ENCODE results near the gene KIT. TPM values are rescaled to one million over a fixed set of nuclear protein-coding genes. Genes with fewer than 3 reads are reported as not detected.

The KIT gene
- total RNA-seq, 5 donors from 2014 or later (not counting 1 experiment from before 2014, with no cell fraction given) = 0.98 to 6.6 (median 3.6) TPM

- H3K27me3 Mint-ChIP-seq = no peaks in the 10 kb centered on the region
- H3K9me3 ChIP-seq = no peaks in the 10 kb centered on the region
- no peaks in the 10 kb centered on the region for H3K27me3 ChIP-seq (replicated peaks in 1 of 2; ENCODE audit: control insufficient read depth in 2 of 2, extremely low read depth in 1 of 2, insufficient read depth in 2 of 2, low read length in 1 of 2)
- peak overlapping the region; percentile 8 to 54 for H3K27ac Mint-ChIP-seq
- no peak overlapping the region for H3K4me3 Mint-ChIP-seq
- H3K36me3 ChIP-seq (ENCODE audit: control insufficient read depth in 2 of 2, extremely low read depth in 1 of 2, insufficient read depth in 1 of 2, low read length in 1 of 2) = no peaks in the 10 kb centered on the region
- peaks cover 5 to 7% (median 5%) of the 10 kb centered on the region in 3 donors for H3K4me1 Mint-ChIP-seq
- ChIA-PET POLR2A (no interaction called here), CTCF (no interaction called here)
- peak in 1 of 35 experiments; percentile 8 for DNase-seq
- no peak for ATAC-seq (replicated peaks in 1 of 4)
- no peak overlapping the region for H3K27ac ChIP-seq (ENCODE audit: low read length)
- peaks cover 0 to 5% of the 10 kb centered on the region in 2 experiments for H3K4me1 ChIP-seq (ENCODE audit: control insufficient read depth in 1 of 2, extremely low read depth in 1 of 2, insufficient read depth in 2 of 2, low read length in 2 of 2)
- no peak overlapping the region for H3K4me3 ChIP-seq (ENCODE audit: control insufficient read depth in 1 of 2, extremely low read depth in 1 of 2, low read length in 1 of 2)
- H3K36me3 Mint-ChIP-seq = no peaks in the 10 kb centered on the region
- peaks cover 0 to 5% (median 0%) of the 10 kb centered on the region in 3 donors for H3K9me3 Mint-ChIP-seq
Observed at GRCh38 chr4:54780149-54780495, 122.4 kb downstream of the KIT start.

- Mint-ChIP-seq H3K4me1 (peaks cover 5 to 7% (median 5%) of the 10 kb centered on the region in 3 donors), H3K4me3 (no peak overlapping the region), H3K36me3 (no peaks in the 10 kb centered on the region), H3K27ac (no peak overlapping the region), H3K27me3 (no peaks in the 10 kb centered on the region), H3K9me3 (no peaks in the 10 kb centered on the region)
- WGBS (ENCODE audit: insufficient coverage) = 73% methylated on average over 3 of the region's 4 CpGs
- ChIA-PET CTCF (no interaction called here), POLR2A (no interaction called here)
- no peaks in the 10 kb centered on the region for H3K36me3 ChIP-seq (ENCODE audit: control insufficient read depth in 2 of 2, extremely low read depth in 1 of 2, insufficient read depth in 1 of 2, low read length in 1 of 2)
- H3K27me3 ChIP-seq (replicated peaks in 1 of 2; ENCODE audit: control insufficient read depth in 2 of 2, extremely low read depth in 1 of 2, insufficient read depth in 2 of 2, low read length in 1 of 2) = no peaks in the 10 kb centered on the region
- no peak for ATAC-seq (replicated peaks in 1 of 4)
- H3K27ac ChIP-seq (ENCODE audit: low read length) = no peak overlapping the region
- no peaks in the 10 kb centered on the region for H3K9me3 ChIP-seq
- H3K4me3 ChIP-seq (ENCODE audit: control insufficient read depth in 1 of 2, extremely low read depth in 1 of 2, low read length in 1 of 2) = no peak overlapping the region
- peaks cover 0 to 5% of the 10 kb centered on the region in 2 experiments for H3K4me1 ChIP-seq (ENCODE audit: control insufficient read depth in 1 of 2, extremely low read depth in 1 of 2, insufficient read depth in 2 of 2, low read length in 2 of 2)
- DNase-seq = no peak
Observed at GRCh38 chr4:54781756-54782155, 124.0 kb downstream of the KIT start.

- H3K4me1 ChIP-seq (ENCODE audit: control insufficient read depth in 1 of 2, extremely low read depth in 1 of 2, insufficient read depth in 2 of 2, low read length in 2 of 2) = peaks cover 0 to 5% of the 10 kb centered on the region in 2 experiments
- ChIA-PET POLR2A (no interaction called here), CTCF (no interaction called here)
- H3K27me3 Mint-ChIP-seq = no peaks in the 10 kb centered on the region
- DNase-seq (peak in 1 of 35 experiments; percentile 2), ATAC-seq (replicated peaks in 1 of 4) (no peak)
- no peak overlapping the region for H3K27ac ChIP-seq (ENCODE audit: low read length)
- H3K36me3 Mint-ChIP-seq = no peaks in the 10 kb centered on the region
- no peaks in the 10 kb centered on the region for H3K27me3 ChIP-seq (replicated peaks in 1 of 2; ENCODE audit: control insufficient read depth in 2 of 2, extremely low read depth in 1 of 2, insufficient read depth in 2 of 2, low read length in 1 of 2)
- H3K4me3 ChIP-seq (ENCODE audit: control insufficient read depth in 1 of 2, extremely low read depth in 1 of 2, low read length in 1 of 2) = no peak overlapping the region
- WGBS (ENCODE audit: insufficient coverage) = 100% methylated on average over 1 of the region's 7 CpGs
- no peaks in the 10 kb centered on the region for H3K36me3 ChIP-seq (ENCODE audit: control insufficient read depth in 2 of 2, extremely low read depth in 1 of 2, insufficient read depth in 1 of 2, low read length in 1 of 2)
- no peaks in the 10 kb centered on the region for H3K9me3 Mint-ChIP-seq
- H3K27ac Mint-ChIP-seq = no peak overlapping the region
- H3K4me1 Mint-ChIP-seq = peaks cover 5 to 7% (median 5%) of the 10 kb centered on the region in 3 donors
- no peaks in the 10 kb centered on the region for H3K9me3 ChIP-seq
- H3K4me3 Mint-ChIP-seq = no peak overlapping the region
Observed at GRCh38 chr4:54783402-54784110, 125.8 kb downstream of the KIT start.

- Mint-ChIP-seq H3K4me1 (peaks cover 5 to 7% (median 5%) of the 10 kb centered on the region in 3 donors), H3K27ac (no peak overlapping the region), H3K36me3 (no peaks in the 10 kb centered on the region), H3K9me3 (no peaks in the 10 kb centered on the region), H3K4me3 (no peak overlapping the region), H3K27me3 (no peaks in the 10 kb centered on the region)
- Histone ChIP-seq H3K36me3 (ENCODE audit: control insufficient read depth in 2 of 2, extremely low read depth in 1 of 2, insufficient read depth in 1 of 2, low read length in 1 of 2) (no peaks in the 10 kb centered on the region), H3K27ac (ENCODE audit: low read length) (no peak overlapping the region), H3K4me1 (ENCODE audit: control insufficient read depth in 1 of 2, extremely low read depth in 1 of 2, insufficient read depth in 2 of 2, low read length in 2 of 2) (peaks cover 0 to 5% of the 10 kb centered on the region in 2 experiments), H3K4me3 (ENCODE audit: control insufficient read depth in 1 of 2, extremely low read depth in 1 of 2, low read length in 1 of 2) (no peak overlapping the region), H3K9me3 (no peaks in the 10 kb centered on the region), H3K27me3 (replicated peaks in 1 of 2; ENCODE audit: control insufficient read depth in 2 of 2, extremely low read depth in 1 of 2, insufficient read depth in 2 of 2, low read length in 1 of 2) (no peaks in the 10 kb centered on the region)
- WGBS (ENCODE audit: insufficient coverage) = 85% methylated on average over 14 of the region's 14 CpGs
- no peak for ATAC-seq (replicated peaks in 1 of 4)
- POLR2A ChIA-PET = no interaction called here
- CTCF ChIA-PET = no interaction called here
- DNase-seq = no peak
Observed at GRCh38 chr4:54784161-54784671, 126.5 kb downstream of the KIT start.

All from T-cell (primary cell).